HepG2 (cell line): ENCODE measurements around the gene S100A9. TPM values are rescaled to one million over a fixed set of nuclear protein-coding genes. Genes with fewer than 3 reads are reported as not detected.
A peak's percentile ranks its signal among the peaks of the same experiment; 100 is the strongest.

Source experiments
- ATAC-seq: fragments of 200-7000 bp; cut with Tn5 transposase; 3 replicates; pipeline ENCODE4 v1.9.1; 2020; ENCODE audit warnings: mild to moderate bottlenecking, moderate library complexity
- BruUV-seq: library from RNA; stranded (reverse); fragments of 400-500 nt; replicated peaks from 2 replicates; lab custom pipeline; 2021; lab: Mats Ljungman, UMichigan
- CTCF ChIA-PET: fragments of 300-600 bp; formaldehyde crosslinking; extraction: SDS; loops from one replicate; lab custom pipeline; 2021; ENCODE audit warnings: low total read pairs, inconsistent platforms, low intra/inter-chr PET ratio; lab: Yijun Ruan, JAX
- POLR2A ChIA-PET: fragments of 350-600 bp; sonication (Branson Sonifier 250); formaldehyde crosslinking; loops from one replicate; lab custom pipeline; 2020; ENCODE audit warnings: antibody characterized with exemption, inconsistent platforms; lab: Yijun Ruan, JAX
- DNase-seq: peaks from one replicate; pipeline ENCODE4 v3.0.0-alpha.2; 2015; ENCODE audit warnings: low spot score
- FAIRE-seq: peaks from 3 replicates; lab custom pipeline; 2011; peaks lifted over from hg19 to GRCh38; lab: Jason Lieb, UNC
- H2AFZ ChIP-seq: one replicate; pipeline ENCODE4 v1.6.1; 2011; ENCODE audit warnings: low read length, inconsistent platforms
- H3K27ac ChIP-seq: fragments of 300-600 bp; 3 replicates; pipeline ENCODE4 v1.8.0; 2011; ENCODE audit warnings: mixed run types, mild to moderate bottlenecking, mixed read lengths, low read length, inconsistent platforms; ENCODE audit not compliant: insufficient read depth; ENCODE audit errors: extremely low read length
- H3K27me3 ChIP-seq, 2 experiments: fragments of 200-600 bp in 1 of 2; 2 replicates in 1 of 2; 3 replicates in 1 of 2; pipeline versions ENCODE4 v1.6.0 to v1.8.0; 2011; ENCODE audit warnings: low read length in 2 of 2, mild to moderate bottlenecking in 2 of 2, moderate library complexity in 2 of 2, inconsistent platforms in 1 of 2; ENCODE audit not compliant: insufficient read depth in 2 of 2, control insufficient read depth in 1 of 2
- H3K36me3 ChIP-seq, 2 experiments: fragments of 200-600 bp in 1 of 2; replicated peaks in 1 of 2; 2 replicates in 1 of 2; 3 replicates in 1 of 2; pipeline versions ENCODE4 v1.5.1 to v1.8.0; 2011; ENCODE audit warnings: low read length in 2 of 2, inconsistent platforms in 1 of 2; ENCODE audit not compliant: insufficient read depth in 2 of 2, control insufficient read depth in 1 of 2
- H3K4me1 ChIP-seq: 2 replicates; pipeline ENCODE4 v1.5.1; 2012; ENCODE audit warnings: low read length, inconsistent platforms; ENCODE audit not compliant: insufficient read depth
- H3K4me2 ChIP-seq: 2 replicates; pipeline ENCODE4 v1.6.0; 2011; ENCODE audit warnings: low read depth, low read length, inconsistent platforms
- H3K4me3 ChIP-seq, 3 experiments: fragments of 200-600 bp in 1 of 3; sonication (generic), shearing (Covaris generic) in 1 of 3; replicated peaks in 1 of 3; 2 replicates each; pipeline ENCODE4 v1.5.1; 2011 to 2016; ENCODE audit warnings: low read length in 3 of 3, inconsistent platforms in 2 of 3, low read depth in 2 of 3, mild to moderate bottlenecking in 2 of 3, control low read depth in 1 of 3, mixed read lengths in 1 of 3; ENCODE audit not compliant: insufficient read depth in 1 of 3
- H3K79me2 ChIP-seq: one replicate; pipeline ENCODE4 v1.6.1; 2011; ENCODE audit warnings: low read length, inconsistent platforms; ENCODE audit not compliant: insufficient read depth
- H3K9ac ChIP-seq: 2 replicates; pipeline ENCODE4 v1.6.0; 2011; ENCODE audit warnings: mild to moderate bottlenecking, low read depth, low read length, inconsistent platforms; ENCODE audit not compliant: insufficient read depth
- H3K9me3 ChIP-seq: 2 replicates; pipeline ENCODE4 v1.5.1; 2012; ENCODE audit warnings: mild to moderate bottlenecking, low read length
- H4K20me1 ChIP-seq: 2 replicates; pipeline ENCODE4 v1.6.0; 2011; ENCODE audit warnings: inconsistent platforms, mild to moderate bottlenecking, low read length, moderate library complexity; ENCODE audit not compliant: insufficient read depth
- BCL3 ChIP-seq: sonication (generic); formaldehyde crosslinking; IDR thresholded peaks from 2 replicates; pipeline ENCODE4 v1.5.1; 2020; ENCODE audit warnings: mild to moderate bottlenecking, missing genetic modification reagents, moderate library complexity
- CBFB ChIP-seq: sonication (generic); formaldehyde crosslinking; IDR thresholded peaks from 2 replicates; pipeline ENCODE4 v1.4.0; 2020; ENCODE audit warnings: missing genetic modification reagents
- CEBPZ ChIP-seq: IDR thresholded peaks from 2 replicates; pipeline ENCODE4 v1.6.1; 2012; ENCODE audit warnings: low read length, improper control_type of control experiment
- FOXO1 ChIP-seq: sonication (generic); formaldehyde crosslinking; IDR thresholded peaks from 2 replicates; pipeline ENCODE4 v1.4.0; 2020; ENCODE audit warnings: missing genetic modification reagents
- GLI4 ChIP-seq: sonication (generic); formaldehyde crosslinking; IDR thresholded peaks from 2 replicates; pipeline ENCODE4 v1.5.1; 2020; ENCODE audit warnings: missing genetic modification reagents, mild to moderate bottlenecking, moderate library complexity, borderline replicate concordance
- HNRNPK ChIP-seq: fragments of 200-400 bp; formaldehyde crosslinking; IDR thresholded peaks from 2 replicates; pipeline ENCODE4 v1.6.1; 2018; ENCODE audit warnings: low read length, low read depth, moderate library complexity, mild to moderate bottlenecking; ENCODE audit not compliant: poor library complexity, severe bottlenecking
- JUNB ChIP-seq: sonication (generic); formaldehyde crosslinking; IDR thresholded peaks from 2 replicates; pipeline ENCODE4 v1.8.0; 2022; ENCODE audit warnings: missing genetic modification reagents, mild to moderate bottlenecking, borderline replicate concordance
- PHF8 ChIP-seq: sonication (generic); formaldehyde crosslinking; IDR thresholded peaks from 2 replicates; pipeline ENCODE4 v1.5.0; 2020; ENCODE audit warnings: missing genetic modification reagents
- STAG1 ChIP-seq: sonication (generic); formaldehyde crosslinking; IDR thresholded peaks from 2 replicates; pipeline ENCODE4 v1.4.0; 2020; ENCODE audit warnings: missing genetic modification reagents
- ZFP82 ChIP-seq: sonication (generic); formaldehyde crosslinking; IDR thresholded peaks from 2 replicates; pipeline ENCODE4 v1.5.1; 2020; ENCODE audit warnings: mild to moderate bottlenecking, missing genetic modification reagents, borderline replicate concordance
- ZFYVE20 ChIP-seq: sonication (generic); formaldehyde crosslinking; IDR thresholded peaks from 2 replicates; pipeline ENCODE4 v1.8.0; 2023; ENCODE audit warnings: low read depth, mild to moderate bottlenecking, moderate library complexity, missing genetic modification reagents, borderline replicate concordance
- ZNF230 ChIP-seq: sonication (generic); formaldehyde crosslinking; IDR thresholded peaks from 2 replicates; pipeline ENCODE4 v1.4.0; 2020; ENCODE audit warnings: mild to moderate bottlenecking, missing genetic modification reagents
- ZNF333 ChIP-seq: sonication (generic); formaldehyde crosslinking; IDR thresholded peaks from 2 replicates; pipeline ENCODE4 v1.4.0; 2020; ENCODE audit warnings: mild to moderate bottlenecking, missing genetic modification reagents, borderline replicate concordance
- ZNF607 ChIP-seq: sonication (generic); formaldehyde crosslinking; IDR thresholded peaks from 2 replicates; pipeline ENCODE4 v1.5.1; 2020; ENCODE audit warnings: missing genetic modification reagents, mild to moderate bottlenecking, borderline replicate concordance
- ZNF761 ChIP-seq: sonication (generic); formaldehyde crosslinking; conservative IDR thresholded peaks from 2 replicates; pipeline ENCODE4 v1.4.0; 2020; ENCODE audit warnings: mild to moderate bottlenecking, missing genetic modification reagents
- ZNF780A ChIP-seq: sonication (generic); formaldehyde crosslinking; IDR thresholded peaks from 2 replicates; pipeline ENCODE4 v1.8.0; 2022; ENCODE audit warnings: mild to moderate bottlenecking, missing genetic modification reagents, moderate library complexity
- WGBS: methylation state at CpG from one replicate; pipeline ENCODE4 v1.1.6; 2017; ENCODE audit warnings: low lambda C conversion rate; 5-methylcytosine and 5-hydroxymethylcytosine counted together
- in situ Hi-C: cut with HindIII; loops from 2 replicates; pipeline ENCODE4 v1.10.0; 2017; ENCODE audit warnings: low pct_unique_long_range_greater_than_20kb; ENCODE audit not compliant: extremely low pct_ligation_motif_present
- intact Hi-C: fragments of 100-400 bp; cut with micrococcal nuclease; formaldehyde crosslinking; loops from one replicate; pipeline ENCODE4 v1.10.0; 2022; ENCODE audit not compliant: unreplicated experiment
- polyA plus RNA-seq, 8 experiments: library from polyadenylated mRNA; depleted of rRNA in 3 of 8; stranded (reverse) in 7 of 8; unstranded in 1 of 8; fragments of >200 nt; fragmentation: Illumina TruSeq in 4 of 8; extraction: Trizol in 4 of 8; gene quantifications; 2 replicates each; pipeline versions ENCODE4 v1.2.1 to v1.2.3, GENCODE V29; 2011 to 2016; ENCODE audit warnings: low read depth in 4 of 8, missing spikeins in 1 of 8, mixed read lengths in 1 of 8; ENCODE audit not compliant: insufficient read depth in 1 of 8
- total RNA-seq, 5 experiments: library from RNA; depleted of rRNA; stranded (reverse); fragments of >200 nt; fragmentation: Illumina TruSeq; extraction: Trizol; gene quantifications; 2 replicates each; pipeline ENCODE4 v1.2.3, GENCODE V29; 2016; ENCODE audit warnings: low read depth in 1 of 5
- TF ChIP-seq, protein P1 (sequence below): sonication (generic); formaldehyde crosslinking; IDR thresholded peaks from 2 replicates; pipeline ENCODE4 v1.8.0; 2023; ENCODE audit warnings: mild to moderate bottlenecking, missing genetic modification reagents

The S100A9 gene
- total and polyA plus RNA-seq, 2 of the 13 experiments (the other 11 are each of a cell fraction or from before 2014, with no cell fraction given): 0.31 to 0.69 TPM

DNA sequence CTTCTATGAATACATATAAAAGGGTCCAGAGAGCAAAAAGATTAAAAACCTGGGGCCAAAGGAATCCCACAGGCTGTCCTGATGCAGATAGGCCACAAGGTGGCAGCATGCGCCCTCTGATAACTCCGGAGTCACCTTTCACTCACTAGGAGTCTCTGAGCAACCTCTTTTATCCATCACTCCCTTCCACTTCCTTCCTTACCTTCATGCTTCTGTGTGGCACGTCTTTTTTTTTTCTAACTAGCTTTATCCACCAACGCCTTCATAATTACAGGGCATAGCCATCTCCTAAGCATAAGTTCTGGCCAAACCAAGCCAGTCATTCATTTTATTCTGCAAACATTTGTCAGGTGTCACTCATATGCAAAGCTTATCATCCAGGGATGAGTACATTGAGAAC is 5.1 kb upstream of the S100A9 start (continued):
- TF ChIP-seq BCL3 (CRISPR knock-in tag): no peak

DNA sequence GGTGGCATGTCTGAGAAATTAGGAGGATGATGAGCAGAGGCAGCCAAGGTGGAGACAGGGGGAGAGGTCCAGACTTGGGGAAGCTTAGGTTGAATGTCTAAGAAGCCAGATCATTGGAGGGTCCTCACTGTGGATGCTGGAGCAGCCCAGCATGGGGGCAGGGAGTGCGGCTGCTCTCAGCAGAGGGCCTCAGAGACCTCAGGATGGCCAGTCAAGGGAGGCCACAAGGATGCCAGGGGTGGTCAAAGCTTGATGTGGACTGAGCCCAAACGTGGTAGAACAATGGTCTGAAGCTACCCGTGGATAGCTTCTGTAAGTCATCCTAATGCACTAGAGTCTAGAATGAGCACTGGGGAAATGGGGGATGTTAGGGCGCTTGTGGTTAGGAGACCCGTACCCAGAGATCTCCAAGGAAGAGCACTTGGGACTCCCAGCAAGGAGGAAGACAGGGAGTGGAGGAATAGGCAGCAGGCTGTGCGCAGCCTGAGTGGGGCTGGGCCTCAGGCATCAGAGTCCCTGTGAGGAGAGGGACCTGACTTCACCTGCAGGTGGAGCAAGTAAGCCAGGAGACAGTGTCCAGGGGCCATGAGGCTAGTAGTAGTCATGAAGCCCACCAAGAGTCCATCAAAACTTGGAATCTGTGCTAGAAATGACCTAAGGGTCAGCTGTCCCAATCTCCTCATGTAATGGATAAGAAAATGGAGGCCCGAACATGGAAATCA is 4.3 kb upstream of the S100A9 start:
- H3K4me2 ChIP-seq: no peak overlapping the region
- ATAC-seq (peak; percentile 82), FAIRE-seq (no peak), DNase-seq (peak; percentile 12)
- CTCF ChIA-PET: interaction anchor here (1.5 to 2.8 kb wide), 2 partner anchors 113 to 141 kb away, joined by 4 to 34 read pairs; no protein-coding TSS in a partner anchor
- no peaks in the 10 kb centered on the region for H3K36me3 ChIP-seq
- no TSS peak for BruUV-seq
- intact Hi-C loops: loop anchor here (1.0 kb wide), 1 partner anchor 50 kb away; no protein-coding TSS in a partner anchor
- in situ Hi-C loops: no loop called here
- H4K20me1 ChIP-seq: peaks cover 5% of the 10 kb centered on the region
- H3K79me2 ChIP-seq: no peaks in the 10 kb centered on the region
- H3K4me3 ChIP-seq: no peak overlapping the region
- H3K27ac ChIP-seq: no peak overlapping the region
- 13% methylated on average over 5 of the region's 7 CpGs for WGBS
- H3K27me3 ChIP-seq: peaks cover 0 to 2% of the 10 kb centered on the region in 2 experiments; a peak in 3 of 5 replicates
- H3K4me1 ChIP-seq: 0 out of 2 replicates have a peak, but pooled peaks cover 5% of the 10 kb centered on the region
- H2AFZ ChIP-seq: no peak overlapping the region
- no peaks in the 10 kb centered on the region for H3K9me3 ChIP-seq
- H3K9ac ChIP-seq: no peak overlapping the region
- POLR2A ChIA-PET: no interaction called here
- TF ChIP-seq ZNF780A (CRISPR knock-in tag) (no peak), ZFYVE20 (CRISPR knock-in tag) (no peak), CEBPZ (no peak), ZFP82 (CRISPR knock-in tag) (no peak), HNRNPK (no peak), PHF8 (CRISPR knock-in tag) (no peak), ZNF230 (CRISPR knock-in tag) (no peak), STAG1 (CRISPR knock-in tag) (peak; percentile 26; the same call in 1 of the 2 replicates), ZNF761 (CRISPR knock-in tag) (no peak), ZNF333 (CRISPR knock-in tag) (no peak), GLI4 (CRISPR knock-in tag) (no peak), ZNF607 (CRISPR knock-in tag) (no peak), CBFB (CRISPR knock-in tag) (no peak), JUNB (CRISPR knock-in tag) (no peak), FOXO1 (CRISPR knock-in tag) (no peak)
- TF ChIP-seq, protein P1, sequence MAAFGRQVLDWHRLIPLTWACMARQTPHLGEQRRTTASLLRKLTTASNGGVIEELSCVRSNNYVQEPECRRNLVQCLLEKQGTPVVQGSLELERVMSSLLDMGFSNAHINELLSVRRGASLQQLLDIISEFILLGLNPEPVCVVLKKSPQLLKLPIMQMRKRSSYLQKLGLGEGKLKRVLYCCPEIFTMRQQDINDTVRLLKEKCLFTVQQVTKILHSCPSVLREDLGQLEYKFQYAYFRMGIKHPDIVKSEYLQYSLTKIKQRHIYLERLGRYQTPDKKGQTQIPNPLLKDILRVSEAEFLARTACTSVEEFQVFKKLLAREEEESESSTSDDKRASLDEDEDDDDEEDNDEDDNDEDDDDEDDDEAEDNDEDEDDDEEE: no peak
